ENCODE measurements around the gene FAM156A.
"Not testable (repeated sequence)": the region's sequence is repeated elsewhere in the genome, so short reads cannot be mapped to it uniquely, and the experiment has no call there.

DNA sequence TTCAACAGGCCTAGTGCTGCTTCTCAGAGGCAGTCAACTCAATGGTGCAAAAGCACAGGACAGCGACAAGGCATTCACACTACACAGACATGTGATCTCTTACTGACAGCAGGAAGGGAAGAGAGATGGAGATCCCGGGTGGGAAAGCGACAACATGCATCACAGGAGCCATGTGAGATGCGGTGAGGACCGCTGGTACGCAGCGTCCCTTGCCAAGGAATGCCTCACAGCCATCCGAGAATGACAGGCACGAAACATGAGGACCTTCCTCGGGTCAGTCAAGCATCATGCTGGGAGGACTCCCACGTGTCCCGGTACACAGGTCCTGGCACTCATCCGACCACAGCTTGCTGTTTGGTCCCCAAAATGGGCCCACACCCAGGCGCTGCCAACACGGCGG, 10.8 kb downstream of the FAM156A start:
- TF ChIP-seq OSR1 (CRISPR knock-in tag; IDR thresholded peaks at IDR 0.05); ARNTL (CRISPR knock-in tag; IDR thresholded peaks at IDR 0.05; ENCODE audit: borderline replicate concordance, low read depth); ZFP30 (CRISPR knock-in tag; IDR thresholded peaks at IDR 0.05); CSDC2 (CRISPR knock-in tag; IDR thresholded peaks at IDR 0.05); SNAI2 (CRISPR knock-in tag; IDR thresholded peaks at IDR 0.05); RARB (CRISPR knock-in tag; IDR thresholded peaks at IDR 0.05); ZFP3 (CRISPR knock-in tag; IDR thresholded peaks at IDR 0.05): not testable (repeated sequence)

Data from SK-N-SH treated with all-trans-retinoic acid at 6 μM for 48 hours (cell line).